Right lobe of liver (tissue), 4 donors: ENCODE measurements around the gene RBM47.
A peak's percentile ranks its signal among the peaks of the same experiment; 100 is the strongest.

ENCODE experiments used
- POLR2A ChIP-seq: fragments of 450-650 bp; IDR thresholded peaks from one replicate; pipeline ENCODE4 v1.6.1; 2017; ENCODE audit warnings: antibody characterized with exemption, mild to moderate bottlenecking
- TF ChIP-seq, protein P1 (sequence below), 4 donors: fragments of 200-600 bp in 3 of 4; fragments of 450-650 bp in 1 of 4; IDR thresholded peaks; one replicate each; pipeline versions ENCODE4 v1.5.1 to v1.8.0; 2016 to 2022; ENCODE audit warnings: antibody characterized with exemption in 4 of 4, mild to moderate bottlenecking in 2 of 4
- donor health status: DM: no; HTN: no; CAD: no.
- donor health status: DM: no; HTN: no; CAD: no.
- donor health status: DM: no; HTN: yes; CAD: no.

DNA sequence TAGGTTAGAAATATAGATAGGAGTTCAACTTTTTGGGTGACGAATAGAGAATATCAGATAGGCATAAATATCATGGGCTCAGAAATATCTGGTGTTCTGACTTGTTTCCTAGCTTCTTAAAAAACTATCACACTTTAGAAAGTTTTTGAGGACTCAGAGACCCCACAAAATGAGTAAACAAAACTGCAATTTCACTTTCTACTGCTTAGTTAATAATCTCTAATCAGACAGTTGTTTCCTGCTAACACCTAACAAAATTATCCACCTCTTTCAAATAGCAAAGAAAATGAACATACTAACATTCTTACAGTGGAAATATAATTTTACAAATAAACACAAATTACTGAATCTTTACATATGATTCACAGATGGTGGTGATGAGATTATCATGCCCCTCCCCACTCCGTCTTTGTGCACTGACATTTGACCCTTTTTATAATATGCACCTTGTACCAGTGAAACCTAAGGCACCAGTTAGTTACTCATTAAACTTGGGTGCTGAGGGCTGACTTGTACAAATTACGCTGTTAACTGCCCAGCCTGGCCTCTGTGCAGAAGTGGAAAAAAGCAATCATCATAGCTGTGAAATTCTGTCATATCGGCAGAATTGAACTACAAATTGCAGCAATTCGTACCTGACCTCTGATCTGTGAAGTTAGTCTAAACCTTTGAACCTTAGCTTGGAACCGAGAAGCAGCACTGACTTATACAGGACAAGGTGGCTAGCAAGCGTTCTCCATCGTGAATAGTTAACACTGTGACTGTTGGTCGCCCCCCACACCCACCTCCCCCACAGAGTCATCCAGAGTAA is 155.9 kb downstream of the RBM47 start:
- TF ChIP-seq, protein P1, sequence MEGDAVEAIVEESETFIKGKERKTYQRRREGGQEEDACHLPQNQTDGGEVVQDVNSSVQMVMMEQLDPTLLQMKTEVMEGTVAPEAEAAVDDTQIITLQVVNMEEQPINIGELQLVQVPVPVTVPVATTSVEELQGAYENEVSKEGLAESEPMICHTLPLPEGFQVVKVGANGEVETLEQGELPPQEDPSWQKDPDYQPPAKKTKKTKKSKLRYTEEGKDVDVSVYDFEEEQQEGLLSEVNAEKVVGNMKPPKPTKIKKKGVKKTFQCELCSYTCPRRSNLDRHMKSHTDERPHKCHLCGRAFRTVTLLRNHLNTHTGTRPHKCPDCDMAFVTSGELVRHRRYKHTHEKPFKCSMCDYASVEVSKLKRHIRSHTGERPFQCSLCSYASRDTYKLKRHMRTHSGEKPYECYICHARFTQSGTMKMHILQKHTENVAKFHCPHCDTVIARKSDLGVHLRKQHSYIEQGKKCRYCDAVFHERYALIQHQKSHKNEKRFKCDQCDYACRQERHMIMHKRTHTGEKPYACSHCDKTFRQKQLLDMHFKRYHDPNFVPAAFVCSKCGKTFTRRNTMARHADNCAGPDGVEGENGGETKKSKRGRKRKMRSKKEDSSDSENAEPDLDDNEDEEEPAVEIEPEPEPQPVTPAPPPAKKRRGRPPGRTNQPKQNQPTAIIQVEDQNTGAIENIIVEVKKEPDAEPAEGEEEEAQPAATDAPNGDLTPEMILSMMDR (IDR thresholded peaks at IDR 0.05): no peak
- peak; percentile 68 for TF ChIP-seq POLR2A
